Heart left ventricle (tissue), 16 donors: Measurements from ENCODE around the gene PRDM16. TPM values are rescaled to one million over a fixed set of nuclear protein-coding genes. Genes with fewer than 3 reads are reported as not detected.

Experiments
- ATAC-seq, 4 donors: fragments of 200-7000 bp; cut with Tn5 transposase; one replicate each; pipeline ENCODE4 v1.9.1; 2020 to 2022; ENCODE audit warnings: moderate library complexity in 4 of 4, mild to moderate bottlenecking in 3 of 4, moderate number of reproducible peaks in 1 of 4
- DNase-seq, 5 donors: peaks; one replicate each; pipeline ENCODE4 v3.0.0-alpha.2; 2020
- H3K27ac ChIP-seq, 12 donors: fragments of 200-600 bp; sonication (generic) in 4 of 12; one replicate each; pipeline versions ENCODE4 v1.5.0 to v1.8.0; 2016 to 2022; ENCODE audit warnings: mild to moderate bottlenecking in 2 of 12
- H3K27me3 ChIP-seq, 9 donors: fragments of 200-600 bp; sonication (generic) in 2 of 9; one replicate each; pipeline versions ENCODE4 v1.5.1 to v1.8.0; 2016 to 2022; ENCODE audit warnings: mild to moderate bottlenecking in 3 of 9
- H3K36me3 ChIP-seq, 9 donors: fragments of 200-600 bp; sonication (generic) in 2 of 9; one replicate each; pipeline versions ENCODE4 v1.5.0 to v1.8.0; 2018 to 2022; ENCODE audit warnings: mild to moderate bottlenecking in 2 of 9
- H3K4me1 ChIP-seq, 12 donors: fragments of 200-600 bp; sonication (generic) in 4 of 12; one replicate each; pipeline versions ENCODE4 v1.5.0 to v1.8.0; 2016 to 2022; ENCODE audit warnings: mild to moderate bottlenecking in 3 of 12
- H3K4me3 ChIP-seq, 12 donors: fragments of 200-600 bp; sonication (generic) in 4 of 12; one replicate each; pipeline versions ENCODE4 v1.5.0 to v1.8.0; 2017 to 2022; ENCODE audit warnings: mild to moderate bottlenecking in 9 of 12, moderate library complexity in 4 of 12
- H3K9me3 ChIP-seq, 12 donors: fragments of 200-600 bp; sonication (generic) in 4 of 12; one replicate each; pipeline versions ENCODE4 v1.5.0 to v1.8.0; 2016 to 2022; ENCODE audit warnings: mild to moderate bottlenecking in 1 of 12
- POLR2A ChIP-seq, 2 donors: fragments of 450-650 bp; IDR thresholded peaks; one replicate each; pipeline ENCODE4 v1.6.1; 2017; ENCODE audit warnings: antibody characterized with exemption in 2 of 2, mild to moderate bottlenecking in 2 of 2, moderate library complexity in 2 of 2
- WGBS, 4 donors: extraction: QIAGEN DNeasy Blood & Tissue Kit in 2 of 4; methylation state at CpG; one replicate each; pipeline versions ENCODE4 v1.1.5 to v1.1.7; 2013 to 2018; 5-methylcytosine and 5-hydroxymethylcytosine counted together
- intact Hi-C, 10 donors: fragments of 100-400 bp; cut with DNase I; formaldehyde crosslinking; loops; one replicate each; pipeline versions ENCODE4 v1.11.1 to v1.14.2; 2022
- polyA plus RNA-seq, 2 donors: library from polyadenylated mRNA; stranded (reverse); fragments of 200-250 nt; gene quantifications; one replicate each; pipeline ENCODE4 v1.2.3, GENCODE V29; 2013
- total RNA-seq, 9 donors: library from RNA; depleted of rRNA in 2 of 9; stranded (reverse); fragments of >200 nt in 2 of 9; fragmentation: NEBNext Ultra II Directional in 3 of 9; extraction: Animal tissue kit (Norgen Biotek cat#: 25700) in 3 of 9; gene quantifications; one replicate each; pipeline versions ENCODE4 v1.1.0 to v1.2.4, GENCODE V29; 2016 to 2023
- TF ChIP-seq, protein P1 (sequence below), 12 donors: fragments of 200-600 bp; sonication (generic) in 4 of 12; IDR thresholded peaks; one replicate each; pipeline versions ENCODE4 v1.5.0 to v1.8.0; 2018 to 2022; ENCODE audit warnings: antibody characterized with exemption in 12 of 12, mild to moderate bottlenecking in 5 of 12
- donor health status: ischemic (EF 13 %, LVEDD 7.1; RV severe dilation, severe dysfunction).
- donor health status: healthy with polysubstance abuse.
- donor health status: DM: no; HTN: yes; CAD: no.
- donor health status: DM: no; HTN: no; CAD: no.
- donor health status: ischemic (EF 25% LVEDD 6.9; RV normal size, moderate dysfunction).
- donor health status: ischemic (EF 25% LVEDD 5.7; RV mildly dilated, moderate dysfunction).
- donor health status: healthy.
- donor health status: DM: yes; HTN: yes; CAD: no.
- donor health status: ischemic (EF 35%, LVEDD 5.7; RV mildly dilated, moderate dysfunction).
- donor health status: nonischemic (EF 11% LVEDD 7.7; RV severe dilation, severe dysfunction).
- donor health status: DM: yes; HTN: yes; CAD: no.
- donor health status: PGD.
- donor health status: ischemic (EF 29% LVEDD 5.4; RV normal size, mild dysfunction).
- donor health status: nonischemic (EF 23%, LVEDD 6.1; RV moderate dilation, normal function).

PRDM16 gene
- total and polyA plus RNA-seq, 11 donors, result 6.0 to 22.7 (median 14.0) TPM

DNA sequence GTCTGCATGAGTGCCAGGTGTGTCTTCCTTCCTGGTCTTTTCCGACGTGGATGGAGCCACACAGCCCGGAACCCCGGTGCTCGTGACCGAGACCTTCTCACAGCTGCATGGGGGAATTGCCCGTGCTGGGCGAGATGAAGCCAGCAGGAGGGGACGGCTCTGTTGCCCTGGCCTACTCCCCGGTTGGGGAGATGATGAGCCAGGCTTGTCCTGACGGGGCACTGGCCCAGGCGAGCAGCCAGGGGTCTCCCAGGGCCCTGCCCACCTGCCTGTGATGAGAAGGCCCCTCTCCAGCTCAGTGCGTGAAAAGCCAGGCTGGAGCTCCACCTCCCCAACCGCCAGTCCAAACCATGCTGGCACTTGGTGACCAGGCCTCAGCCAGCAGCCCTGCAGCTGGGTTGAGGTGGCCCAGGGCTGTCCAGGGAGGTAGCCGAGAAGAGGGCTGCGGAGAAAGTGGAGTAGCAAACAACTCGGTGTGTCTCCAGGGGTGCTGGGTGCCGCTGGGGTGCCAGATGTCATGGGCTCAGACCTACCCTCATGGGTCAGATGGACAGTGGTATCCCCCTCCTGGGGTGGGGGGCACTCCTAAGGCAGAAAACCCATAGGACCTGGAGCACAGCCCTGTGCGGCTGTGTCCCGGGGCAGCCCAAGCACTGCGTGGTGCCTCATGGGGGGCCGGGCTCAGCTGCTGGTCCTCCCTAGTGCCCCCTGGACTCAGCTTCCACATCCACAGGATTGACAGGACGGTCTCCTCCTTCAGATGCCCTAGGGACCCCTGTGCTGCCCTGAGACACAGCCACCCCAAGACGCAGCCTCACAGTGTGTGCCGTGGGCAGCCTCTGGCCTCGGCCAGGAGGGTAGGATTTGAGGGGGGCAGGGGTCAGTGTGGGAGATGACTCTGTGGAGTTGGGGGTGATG is 26.1 kb downstream of the PRDM16 start:
- Histone ChIP-seq H3K36me3 (no peaks in the 10 kb centered on the region), H3K4me1 (peaks cover 0 to 69% (median 18%) of the 10 kb centered on the region in 12 donors), H3K4me3 (no peak overlapping the region), H3K9me3 (no peaks in the 10 kb centered on the region), H3K27me3 (peaks cover 0 to 4% (median 0%) of the 10 kb centered on the region in 9 donors), H3K27ac (peak overlapping the region in 8 of 12 donors; percentile 43 to 67 (median 50))
- WGBS, 4 donors, result 80 to 85% (median 82%) methylated on average over 21 to 26 of the region's 26 CpGs
- no peak for DNase-seq
- TF ChIP-seq, protein P1, sequence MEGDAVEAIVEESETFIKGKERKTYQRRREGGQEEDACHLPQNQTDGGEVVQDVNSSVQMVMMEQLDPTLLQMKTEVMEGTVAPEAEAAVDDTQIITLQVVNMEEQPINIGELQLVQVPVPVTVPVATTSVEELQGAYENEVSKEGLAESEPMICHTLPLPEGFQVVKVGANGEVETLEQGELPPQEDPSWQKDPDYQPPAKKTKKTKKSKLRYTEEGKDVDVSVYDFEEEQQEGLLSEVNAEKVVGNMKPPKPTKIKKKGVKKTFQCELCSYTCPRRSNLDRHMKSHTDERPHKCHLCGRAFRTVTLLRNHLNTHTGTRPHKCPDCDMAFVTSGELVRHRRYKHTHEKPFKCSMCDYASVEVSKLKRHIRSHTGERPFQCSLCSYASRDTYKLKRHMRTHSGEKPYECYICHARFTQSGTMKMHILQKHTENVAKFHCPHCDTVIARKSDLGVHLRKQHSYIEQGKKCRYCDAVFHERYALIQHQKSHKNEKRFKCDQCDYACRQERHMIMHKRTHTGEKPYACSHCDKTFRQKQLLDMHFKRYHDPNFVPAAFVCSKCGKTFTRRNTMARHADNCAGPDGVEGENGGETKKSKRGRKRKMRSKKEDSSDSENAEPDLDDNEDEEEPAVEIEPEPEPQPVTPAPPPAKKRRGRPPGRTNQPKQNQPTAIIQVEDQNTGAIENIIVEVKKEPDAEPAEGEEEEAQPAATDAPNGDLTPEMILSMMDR (IDR thresholded peaks at IDR 0.05), result no peak
- TF ChIP-seq POLR2A (IDR thresholded peaks at IDR 0.05), result no peak
- peak in 2 of 4 donors; percentile 12 to 56 for ATAC-seq
- intact Hi-C loops, result no loop called here

- no peaks in the 10 kb centered on the region for H3K36me3 ChIP-seq
- peak overlapping the region in 2 of 12 donors; percentile 5 to 64 for H3K27ac ChIP-seq
- ATAC-seq, result no peak
- 51 to 57% (median 55%) methylated on average over 13 of the region's 13 CpGs for WGBS, 4 donors
- TF ChIP-seq, protein P1 (IDR thresholded peaks at IDR 0.05), result no peak
- no peak for TF ChIP-seq POLR2A (IDR thresholded peaks at IDR 0.05)
- H3K27me3 ChIP-seq, result peaks cover 0 to 4% (median 0%) of the 10 kb centered on the region in 9 donors
- no peak for DNase-seq
- intact Hi-C loops, result no loop called here
- H3K4me1 ChIP-seq, result peaks cover 0 to 81% (median 25%) of the 10 kb centered on the region in 12 donors
- no peaks in the 10 kb centered on the region for H3K9me3 ChIP-seq
- no peak overlapping the region for H3K4me3 ChIP-seq
Observed at GRCh38 chr1:3096345-3096744, 27.3 kb downstream of the PRDM16 start.

DNA sequence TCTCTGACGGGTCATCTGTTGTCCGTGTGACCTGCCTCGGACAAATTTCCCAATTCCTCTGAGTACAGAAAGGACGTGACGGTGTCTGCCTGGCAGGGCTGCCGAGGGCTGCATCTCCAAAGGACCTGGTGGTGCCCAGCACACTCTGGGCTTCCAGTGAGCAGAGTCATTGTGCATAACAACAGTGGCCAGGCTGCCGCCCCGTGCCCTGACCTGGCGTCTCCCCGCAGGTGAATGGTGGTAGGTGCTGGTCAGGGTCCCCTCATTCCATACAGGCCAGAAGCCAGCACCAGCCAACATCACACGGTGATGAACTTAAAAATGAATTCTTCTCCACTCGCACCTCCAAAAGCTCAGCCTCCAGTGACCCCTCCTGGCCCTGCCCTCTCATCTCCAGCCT is 28.2 kb downstream of the PRDM16 start:
- WGBS, 4 donors, result 59 to 65% (median 62%) methylated on average over 9 to 12 of the region's 12 CpGs
- Histone ChIP-seq H3K4me3 (no peak overlapping the region), H3K9me3 (no peaks in the 10 kb centered on the region), H3K27me3 (peaks cover 0 to 4% (median 0%) of the 10 kb centered on the region in 9 donors), H3K4me1 (peaks cover 0 to 88% (median 28%) of the 10 kb centered on the region in 12 donors), H3K36me3 (no peaks in the 10 kb centered on the region), H3K27ac (peak overlapping the region in 5 of 12 donors; percentile 5 to 64 (median 21))
- intact Hi-C loops, result no loop called here
- TF ChIP-seq POLR2A (IDR thresholded peaks at IDR 0.05), result no peak
- TF ChIP-seq, protein P1 (IDR thresholded peaks at IDR 0.05), result no peak
- DNase-seq (no peak), ATAC-seq (peak in 3 of 4 donors; percentile 8 to 14 (median 8))

DNA sequence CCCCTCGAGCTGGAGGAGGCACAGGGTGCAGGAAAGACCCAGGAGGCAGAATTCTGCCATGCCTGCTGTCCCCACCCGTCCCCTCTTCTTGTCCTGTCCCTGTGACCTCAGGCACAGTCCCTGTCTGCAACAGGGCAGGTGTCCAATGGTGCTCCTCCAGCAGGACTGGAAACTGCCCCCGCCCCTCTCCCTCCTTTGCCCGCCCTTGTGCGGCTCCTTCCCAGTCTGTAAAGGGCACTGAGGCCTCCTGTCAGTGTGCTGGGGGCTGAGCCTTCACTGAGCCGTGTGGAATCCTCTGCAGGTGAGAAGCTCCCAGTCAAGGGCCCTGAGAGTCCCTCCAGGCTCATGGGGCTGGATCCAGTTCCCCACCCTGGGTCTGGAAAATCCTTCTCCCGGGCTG is 28.9 kb downstream of the PRDM16 start:
- WGBS, 4 donors, result 52 to 56% (median 54%) methylated on average over 5 to 7 of the region's 7 CpGs
- intact Hi-C loops, result no loop called here
- H3K27me3 ChIP-seq, result peaks cover 0 to 4% (median 0%) of the 10 kb centered on the region in 9 donors
- H3K36me3 ChIP-seq, result no peaks in the 10 kb centered on the region
- peaks cover 0 to 83% (median 28%) of the 10 kb centered on the region in 12 donors for H3K4me1 ChIP-seq
- ATAC-seq (peak in 3 of 4 donors; percentile 12 to 69 (median 45)), DNase-seq (peak in 2 of 5 donors; percentile 61 to 69)
- no peaks in the 10 kb centered on the region for H3K9me3 ChIP-seq
- no peak for TF ChIP-seq POLR2A (IDR thresholded peaks at IDR 0.05)
- TF ChIP-seq, protein P1 (IDR thresholded peaks at IDR 0.05), result no peak
- no peak overlapping the region for H3K4me3 ChIP-seq
- H3K27ac ChIP-seq, result peak overlapping the region in 4 of 12 donors; percentile 2 to 64 (median 18)
